ENCODE data around the gene ADGRF3.

ADGRF3 gene

GRCh38 chr2:26276484-26277227, 69.9 kb downstream of the ADGRF3 start:
- H3K4me2 ChIP-seq (ENCODE audit: low read length): no peak overlapping the region
- no peaks in the 10 kb centered on the region for H3K27me3 ChIP-seq (ENCODE audit: control insufficient read depth, insufficient read depth, low read length)
- no peak overlapping the region for H3K9ac ChIP-seq
- no peak overlapping the region for H2AFZ ChIP-seq
- H3K79me2 ChIP-seq: no peaks in the 10 kb centered on the region
- peaks cover 7% of the 10 kb centered on the region for H3K4me1 ChIP-seq
- TF ChIP-seq CTCF (IDR thresholded peaks at IDR 0.05): no peak
- no peak overlapping the region for H3K27ac ChIP-seq
- H3K36me3 ChIP-seq (ENCODE audit: control insufficient read depth, insufficient read depth, low read length): no peaks in the 10 kb centered on the region
- no peaks in the 10 kb centered on the region for H3K9me3 ChIP-seq (ENCODE audit: control insufficient read depth, low read length)
- no peak overlapping the region for H3K4me3 ChIP-seq (ENCODE audit: low read depth, low read length)

GRCh38 chr2:26274058-26274613, 72.5 kb downstream of the ADGRF3 start:
- H3K27ac ChIP-seq: peak overlapping the region; percentile 58
- H3K4me1 ChIP-seq: peaks cover 7% of the 10 kb centered on the region
- peak overlapping the region; percentile 12 for H3K4me3 ChIP-seq (ENCODE audit: low read depth, low read length)
- no peaks in the 10 kb centered on the region for H3K27me3 ChIP-seq (ENCODE audit: control insufficient read depth, insufficient read depth, low read length)
- peak overlapping the region; percentile 16 for H3K4me2 ChIP-seq (ENCODE audit: low read length)
- no peak for TF ChIP-seq CTCF (IDR thresholded peaks at IDR 0.05)
- H3K36me3 ChIP-seq (ENCODE audit: control insufficient read depth, insufficient read depth, low read length): no peaks in the 10 kb centered on the region
- no peak overlapping the region for H2AFZ ChIP-seq
- H3K9me3 ChIP-seq (ENCODE audit: control insufficient read depth, low read length): no peaks in the 10 kb centered on the region
- no peak overlapping the region for H3K9ac ChIP-seq
- H3K79me2 ChIP-seq: no peaks in the 10 kb centered on the region

- no peak overlapping the region for H3K9ac ChIP-seq
Measured at GRCh38 chr2:26273501-26273900, 73.1 kb downstream of the ADGRF3 start.

GRCh38 chr2:26270373-26270772, 76.2 kb downstream of the ADGRF3 start:
- Histone ChIP-seq H3K4me1 (peaks cover 7% of the 10 kb centered on the region), H3K9ac (no peak overlapping the region), H3K4me3 (ENCODE audit: low read depth, low read length) (no peak overlapping the region), H3K36me3 (ENCODE audit: control insufficient read depth, insufficient read depth, low read length) (no peaks in the 10 kb centered on the region), H3K27me3 (ENCODE audit: control insufficient read depth, insufficient read depth, low read length) (no peaks in the 10 kb centered on the region), H3K9me3 (ENCODE audit: control insufficient read depth, low read length) (no peaks in the 10 kb centered on the region), H3K27ac (no peak overlapping the region), H2AFZ (no peak overlapping the region), H3K4me2 (ENCODE audit: low read length) (no peak overlapping the region), H3K79me2 (no peaks in the 10 kb centered on the region)
- no peak for TF ChIP-seq CTCF (IDR thresholded peaks at IDR 0.05)

More at GRCh38 chr2:26273501-26273900, 73.1 kb downstream of the ADGRF3 start:
- Histone ChIP-seq H3K36me3 (ENCODE audit: control insufficient read depth, insufficient read depth, low read length) (no peaks in the 10 kb centered on the region), H3K79me2 (no peaks in the 10 kb centered on the region), H3K4me2 (ENCODE audit: low read length) (peak overlapping the region; percentile 16), H3K27ac (peak overlapping the region; percentile 58), H3K4me3 (ENCODE audit: low read depth, low read length) (peak overlapping the region; percentile 12), H3K4me1 (peaks cover 7% of the 10 kb centered on the region), H3K9me3 (ENCODE audit: control insufficient read depth, low read length) (no peaks in the 10 kb centered on the region), H2AFZ (no peak overlapping the region), H3K27me3 (ENCODE audit: control insufficient read depth, insufficient read depth, low read length) (no peaks in the 10 kb centered on the region)
- no peak for TF ChIP-seq CTCF (IDR thresholded peaks at IDR 0.05)
